Measurements from ENCODE around the gene EXOC4.
A peak's percentile ranks its signal among the peaks of the same experiment; 100 is the strongest.

EXOC4 gene

DNA sequence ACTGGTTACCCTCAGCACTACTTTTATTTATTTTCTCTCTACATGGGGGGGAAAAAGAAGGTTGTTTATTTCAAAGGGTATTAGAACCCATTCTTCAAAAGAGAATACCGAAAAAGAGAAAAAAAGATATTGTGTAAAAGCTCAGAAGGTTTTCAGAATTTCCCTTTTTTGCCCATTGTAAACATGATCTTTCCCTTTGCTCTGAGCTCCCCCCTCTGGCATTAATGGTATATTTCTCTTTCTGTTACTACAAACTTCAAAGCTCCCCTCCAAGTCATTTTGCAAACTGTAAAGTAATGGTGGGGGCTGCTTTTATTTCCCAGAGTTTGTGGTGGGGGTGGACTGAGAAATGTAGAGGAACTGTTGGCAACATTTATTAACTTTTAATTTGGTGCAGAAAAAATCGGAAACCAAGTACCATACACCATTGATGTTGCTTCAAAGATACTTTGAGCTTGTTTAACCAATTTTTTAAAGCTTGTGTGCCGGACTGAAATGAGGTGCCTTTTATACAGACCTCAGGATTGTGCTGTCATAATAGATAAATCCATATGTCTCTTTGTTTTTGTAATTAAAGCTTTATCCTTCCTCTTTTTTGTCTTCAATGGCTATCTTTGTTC lies 181.5 kb downstream of the EXOC4 start:
- DNase-seq: peak; percentile 65 to 79

DNA sequence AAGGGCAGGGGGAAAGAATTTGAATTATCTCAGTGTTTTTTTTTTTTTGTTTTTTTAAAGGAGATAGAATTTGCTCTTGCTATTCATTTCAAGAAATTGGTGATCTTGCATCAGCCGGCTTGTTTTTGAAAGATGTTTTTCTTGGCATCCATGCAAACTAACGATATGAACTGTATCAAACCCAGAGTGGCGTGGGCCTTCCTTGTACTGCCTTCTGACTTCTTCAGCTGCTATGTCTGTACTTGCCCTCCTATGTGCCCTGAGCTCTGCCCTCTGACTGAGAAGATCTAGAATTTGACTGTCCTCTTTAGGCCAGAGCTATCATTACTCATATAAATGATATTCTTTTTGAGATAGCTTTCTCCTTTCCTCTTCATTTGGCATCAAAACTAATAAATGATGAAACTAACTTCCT lies 183.1 kb downstream of the EXOC4 start:
- no peak for DNase-seq

GRCh38 chr7:133437544-133437943 lies 184.7 kb downstream of the EXOC4 start:
- no peak for DNase-seq

GRCh38 chr7:133442818-133443217 lies 189.9 kb downstream of the EXOC4 start:
- no peak for DNase-seq

GRCh38 chr7:133445617-133446016 lies 192.7 kb downstream of the EXOC4 start:
- DNase-seq: no peak

GRCh38 chr7:133448012-133448411 lies 195.1 kb downstream of the EXOC4 start:
- no peak for DNase-seq

GRCh38 chr7:133452577-133452976 lies 199.7 kb downstream of the EXOC4 start:
- no peak for DNase-seq

- DNase-seq: no peak
Measured at GRCh38 chr7:133458688-133459087, 205.8 kb downstream of the EXOC4 start.

DNA sequence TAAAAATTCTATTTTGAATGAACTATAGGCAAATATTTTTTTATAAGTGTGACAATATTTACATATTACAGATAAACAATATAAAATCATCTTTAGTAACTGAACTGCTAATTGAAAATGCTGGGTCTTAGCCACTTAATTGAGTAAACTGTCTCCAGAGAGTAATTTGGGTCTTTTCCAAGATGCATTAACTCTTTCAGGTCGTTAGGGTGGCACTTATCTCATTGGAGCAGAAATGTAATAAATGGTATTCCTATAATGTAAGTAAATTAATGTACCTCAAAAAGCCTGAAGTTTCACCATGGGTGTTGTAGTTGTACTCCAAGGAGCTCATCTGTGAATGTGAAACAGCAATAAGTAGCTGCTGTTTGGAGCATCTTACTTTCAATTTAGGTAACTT lies 208.5 kb downstream of the EXOC4 start:
- DNase-seq: no peak

DNA sequence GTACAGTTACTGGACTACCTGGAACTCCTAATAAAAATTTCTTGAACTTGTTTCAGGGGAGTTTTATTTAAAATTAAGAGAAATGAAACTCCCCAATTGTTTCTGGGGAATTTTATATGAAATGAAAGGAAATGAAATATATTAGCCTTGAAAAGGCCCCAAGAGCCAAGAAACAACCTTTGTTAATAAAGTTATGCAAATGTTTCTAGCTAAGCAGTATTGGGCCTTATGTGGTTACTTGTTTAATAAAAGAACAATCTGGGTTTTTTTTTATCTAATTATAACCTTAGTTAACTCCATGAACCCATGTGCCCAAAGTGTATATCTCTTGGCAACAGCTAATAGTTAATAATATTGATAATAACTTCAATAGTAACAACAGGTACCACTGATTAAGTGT lies 222.8 kb downstream of the EXOC4 start:
- DNase-seq: no peak

DNA sequence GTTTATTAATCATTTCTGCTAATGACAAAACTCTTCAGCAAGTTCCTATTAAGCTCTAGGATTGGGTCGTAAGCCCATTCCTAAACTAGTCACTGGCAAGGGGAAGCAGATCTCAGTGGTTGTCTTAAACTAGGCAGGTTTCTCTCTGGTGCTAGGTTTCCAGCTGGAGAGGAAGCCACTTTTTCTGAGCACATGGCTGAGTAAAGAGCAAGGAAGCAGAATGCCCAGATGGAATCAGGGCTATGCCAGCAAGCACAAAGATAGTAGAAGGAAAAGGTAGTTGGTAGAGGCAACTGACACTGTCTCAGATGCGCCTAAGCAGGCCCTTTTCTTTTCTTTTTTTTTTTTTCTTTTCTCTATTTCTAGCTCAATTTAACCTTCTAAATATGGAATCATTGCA lies 224.9 kb downstream of the EXOC4 start:
- DNase-seq: no peak

DNA sequence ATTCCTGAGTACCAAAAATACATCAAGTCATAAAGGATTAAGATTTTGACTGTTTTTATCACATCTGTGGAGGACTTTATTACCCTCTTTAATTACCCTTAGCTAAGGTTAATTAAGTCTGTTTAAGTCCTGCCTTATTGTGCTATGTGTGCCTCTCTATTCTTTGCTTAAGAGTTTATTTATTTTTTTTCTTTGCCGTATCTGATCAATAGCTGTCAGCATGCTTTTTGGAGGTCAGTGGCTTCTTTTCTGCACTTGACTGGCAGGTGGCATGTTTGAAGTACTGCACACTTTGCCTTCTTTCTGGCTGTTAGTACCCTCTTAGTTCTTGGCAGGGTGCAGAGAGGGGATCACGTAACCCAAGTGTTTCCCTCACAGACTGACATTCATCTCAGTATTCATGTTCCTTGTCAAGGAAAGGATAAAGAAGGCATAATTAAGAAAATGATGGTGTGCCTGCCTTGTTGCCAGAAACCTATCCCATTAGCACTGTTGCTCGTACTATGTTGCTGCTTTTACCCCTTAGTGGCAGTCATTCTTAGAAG lies 225.8 kb downstream of the EXOC4 start:
- no peak for DNase-seq

DNA sequence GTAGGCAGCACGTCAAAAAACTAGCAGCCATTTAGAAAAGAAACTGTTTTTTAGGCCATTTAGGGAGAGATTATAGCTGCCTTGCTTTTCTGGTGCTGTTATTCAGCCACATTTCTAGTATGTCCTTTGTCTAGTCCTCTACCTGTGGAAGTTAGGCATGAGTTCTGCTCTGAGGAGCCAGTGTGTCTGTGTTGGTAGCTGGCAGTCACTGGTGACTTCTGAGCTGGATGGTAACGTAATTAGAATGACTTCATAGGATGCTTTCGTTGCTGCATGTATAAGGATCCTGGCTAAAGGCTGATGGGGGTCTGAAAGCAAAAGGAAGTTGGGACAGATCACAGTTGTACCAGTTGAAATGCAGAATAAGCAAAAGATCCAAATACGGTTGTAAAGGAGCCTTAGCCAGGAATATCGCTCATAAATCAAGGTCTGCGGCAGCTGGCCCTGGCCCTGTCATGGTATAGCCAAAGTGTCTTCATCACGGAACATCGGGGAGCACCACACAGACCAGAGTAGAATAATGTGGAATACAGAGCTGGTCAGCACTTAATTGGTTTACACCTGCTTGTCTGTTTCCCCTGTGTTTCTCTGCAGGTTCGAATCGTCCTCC lies 226.7 kb downstream of the EXOC4 start:
- DNase-seq: no peak

DNA sequence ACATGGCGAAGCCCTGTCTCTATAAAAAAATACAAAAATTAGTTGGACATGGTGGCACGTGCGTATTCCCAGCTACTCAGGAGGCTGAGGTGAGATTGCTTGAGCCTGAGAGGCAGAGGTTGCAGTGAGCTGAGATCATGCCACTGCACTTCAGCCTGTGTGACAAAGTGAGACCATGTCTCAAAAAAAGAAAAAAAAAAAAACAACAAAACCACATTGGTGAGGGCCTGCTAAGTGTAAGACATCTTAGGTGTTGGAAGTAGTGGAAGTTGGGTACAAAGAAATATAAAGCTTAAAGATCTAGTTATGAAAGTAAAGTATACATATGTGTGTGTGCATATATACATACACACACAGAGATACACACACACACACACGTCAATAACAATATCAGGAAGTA lies 228.0 kb downstream of the EXOC4 start:
- no peak for DNase-seq

DNA sequence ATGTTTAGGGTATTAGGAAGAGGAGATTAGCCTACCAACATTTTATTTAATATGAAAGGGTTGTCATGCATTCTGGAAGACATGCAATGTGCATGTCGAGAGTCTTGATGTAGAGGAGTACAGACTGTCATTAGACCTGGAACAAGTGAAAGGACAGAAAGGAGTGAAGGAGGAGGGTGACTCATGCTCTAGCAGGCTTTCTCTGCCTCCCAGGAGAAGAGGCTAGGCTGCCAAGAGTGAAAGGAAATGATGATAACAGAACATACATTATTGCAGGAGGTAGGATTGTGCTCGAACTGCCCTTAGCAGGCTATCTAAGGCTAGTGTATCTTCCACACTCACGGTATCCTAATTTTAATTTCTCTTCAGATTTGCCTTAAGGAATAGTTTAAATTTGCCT lies 228.8 kb downstream of the EXOC4 start:
- DNase-seq: no peak

DNA sequence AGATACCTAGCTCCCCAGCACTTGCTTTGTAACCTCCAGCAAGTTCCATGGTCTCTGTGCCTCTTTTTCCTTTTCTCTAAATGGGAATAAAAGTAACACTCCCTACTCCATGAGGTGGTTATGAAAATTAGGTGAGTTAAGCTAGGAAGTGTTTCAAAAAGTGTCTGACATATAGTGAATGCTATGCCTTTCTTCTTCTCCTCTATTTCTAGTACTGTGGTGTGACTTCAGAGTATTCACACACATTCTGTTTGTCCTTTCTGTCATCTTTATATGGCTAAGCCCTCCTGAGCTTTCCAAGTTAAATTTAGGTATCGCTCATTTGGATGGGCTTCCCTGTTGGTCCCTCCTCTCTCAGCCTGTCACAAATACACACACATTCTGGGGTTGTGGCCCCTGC lies 229.7 kb downstream of the EXOC4 start:
- DNase-seq: no peak

DNA sequence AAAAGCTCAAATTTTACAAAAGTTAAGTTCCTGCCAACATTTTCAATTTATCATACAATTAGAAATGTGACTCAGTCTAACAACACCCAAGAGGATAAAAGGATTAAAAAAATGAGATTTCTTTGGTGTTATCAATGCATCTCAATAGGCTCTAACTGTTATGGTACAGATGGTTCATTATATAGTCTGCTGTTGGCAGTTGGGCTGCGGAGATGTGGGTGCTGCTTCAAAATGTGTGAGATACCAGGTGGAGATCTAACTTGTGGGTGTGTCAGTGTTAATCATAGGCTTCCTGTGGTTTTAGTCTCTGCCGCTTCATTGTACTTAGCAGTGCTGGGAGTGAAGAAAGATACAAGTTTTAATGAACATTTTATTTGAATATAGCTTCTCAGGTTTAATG lies 231.2 kb downstream of the EXOC4 start:
- no peak for DNase-seq

DNA sequence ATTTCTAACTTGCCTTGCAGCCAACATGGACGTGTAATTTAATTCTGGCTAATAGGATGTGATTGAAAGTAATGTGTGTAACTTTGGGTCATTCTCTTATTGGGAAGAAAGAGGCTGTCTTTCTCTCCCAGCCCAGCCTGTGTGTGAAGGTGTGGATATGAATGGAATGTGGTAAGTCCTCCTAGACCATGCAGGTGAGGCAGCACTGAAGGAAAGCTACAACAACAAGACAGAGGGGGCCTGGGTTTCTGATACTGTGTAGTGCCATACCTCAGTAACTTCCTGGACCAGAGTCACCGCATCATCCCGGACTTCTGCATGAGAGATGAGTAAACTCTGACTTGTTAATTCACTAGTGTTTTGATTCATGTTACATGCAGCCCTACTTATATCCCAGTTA lies 237.0 kb downstream of the EXOC4 start:
- DNase-seq: no peak

GRCh38 chr7:133491201-133491691 lies 238.4 kb downstream of the EXOC4 start:
- no peak for DNase-seq

DNA sequence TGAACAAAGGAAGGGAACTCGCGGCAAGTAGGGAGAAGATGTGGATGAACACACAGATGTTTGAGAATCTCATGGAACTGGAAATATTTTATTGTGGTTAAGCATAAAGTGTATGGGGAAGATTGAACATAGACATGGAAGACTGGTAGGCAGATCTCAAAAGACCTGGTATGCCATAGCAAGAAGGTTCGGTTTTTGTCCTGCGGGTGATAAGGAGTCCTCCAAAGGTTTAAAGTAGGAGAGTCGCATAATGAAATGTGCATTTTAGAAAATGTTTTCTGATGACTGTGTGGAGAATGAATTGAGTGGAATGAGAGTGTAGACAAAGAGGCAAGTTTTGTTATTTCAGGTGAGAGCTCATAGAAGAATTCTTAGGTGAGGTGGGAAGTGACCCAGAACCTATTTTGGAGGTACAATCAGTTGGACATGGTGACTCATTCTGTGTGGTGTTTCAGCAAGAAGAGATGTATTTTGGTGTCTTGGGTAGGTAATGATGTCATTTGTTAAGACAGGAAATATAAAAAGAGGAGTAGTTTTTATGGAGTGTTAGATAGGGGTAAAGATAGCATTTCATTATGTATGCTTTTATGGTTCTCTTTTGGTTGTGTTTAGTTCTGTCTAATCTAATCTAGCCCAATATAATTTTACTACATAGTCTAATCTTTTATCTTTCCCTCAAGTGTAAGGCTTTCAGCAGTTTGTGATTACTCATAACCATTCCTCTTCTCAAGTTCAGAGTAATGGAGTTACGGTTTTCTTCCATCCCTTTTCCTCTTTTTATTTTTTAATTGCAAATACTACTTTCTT lies 239.2 kb downstream of the EXOC4 start:
- DNase-seq: no peak

- no peak for DNase-seq
Measured at GRCh38 chr7:133497061-133497460, 244.2 kb downstream of the EXOC4 start.

DNA sequence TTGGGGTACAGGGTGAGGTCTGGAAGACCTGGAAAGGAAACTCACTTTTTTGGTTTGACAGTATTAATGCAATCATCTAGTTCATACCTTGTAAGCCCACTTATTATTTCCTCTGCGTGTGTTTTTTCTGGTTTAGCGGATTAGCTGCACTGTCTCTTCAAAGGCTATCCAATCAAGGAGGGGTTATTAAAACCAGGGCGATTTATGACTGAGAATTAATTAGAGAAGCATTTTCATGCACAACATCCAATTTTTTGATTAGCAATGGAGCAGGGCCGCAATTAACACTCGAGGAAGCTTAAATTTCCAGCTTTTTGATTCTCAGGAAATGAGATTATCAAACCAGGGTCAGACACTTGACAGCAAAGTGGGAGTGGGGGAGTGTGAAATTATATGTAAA lies 248.9 kb downstream of the EXOC4 start:
- no peak for DNase-seq

GRCh38 chr7:133502498-133502897 lies 249.6 kb downstream of the EXOC4 start:
- DNase-seq: no peak

DNA sequence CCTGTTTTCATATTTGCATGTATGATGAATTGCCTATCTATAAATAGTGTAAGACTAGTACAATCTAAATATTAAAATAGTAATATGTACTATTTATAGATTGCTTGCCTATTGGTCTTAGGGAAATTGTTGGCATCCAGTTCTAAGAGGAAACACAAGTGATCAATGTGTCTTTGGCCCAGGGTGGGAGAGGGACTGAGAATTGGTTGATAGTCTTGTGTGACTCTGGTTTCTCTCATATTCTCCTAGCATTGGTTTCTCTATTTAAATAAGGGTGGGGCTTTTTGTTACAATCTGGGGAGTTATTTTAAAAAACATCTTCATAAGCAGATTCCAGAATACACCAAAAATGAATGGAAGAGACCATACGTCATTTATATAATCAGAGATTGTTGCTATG lies 250.1 kb downstream of the EXOC4 start:
- DNase-seq: no peak
